ENCODE results near the gene FSTL3. TPM values are rescaled to one million over a fixed set of nuclear protein-coding genes. Genes with fewer than 3 reads are reported as not detected.

FSTL3 gene
- total RNA-seq, 1 experiment from 2014 or later = 29.1 TPM

DNA sequence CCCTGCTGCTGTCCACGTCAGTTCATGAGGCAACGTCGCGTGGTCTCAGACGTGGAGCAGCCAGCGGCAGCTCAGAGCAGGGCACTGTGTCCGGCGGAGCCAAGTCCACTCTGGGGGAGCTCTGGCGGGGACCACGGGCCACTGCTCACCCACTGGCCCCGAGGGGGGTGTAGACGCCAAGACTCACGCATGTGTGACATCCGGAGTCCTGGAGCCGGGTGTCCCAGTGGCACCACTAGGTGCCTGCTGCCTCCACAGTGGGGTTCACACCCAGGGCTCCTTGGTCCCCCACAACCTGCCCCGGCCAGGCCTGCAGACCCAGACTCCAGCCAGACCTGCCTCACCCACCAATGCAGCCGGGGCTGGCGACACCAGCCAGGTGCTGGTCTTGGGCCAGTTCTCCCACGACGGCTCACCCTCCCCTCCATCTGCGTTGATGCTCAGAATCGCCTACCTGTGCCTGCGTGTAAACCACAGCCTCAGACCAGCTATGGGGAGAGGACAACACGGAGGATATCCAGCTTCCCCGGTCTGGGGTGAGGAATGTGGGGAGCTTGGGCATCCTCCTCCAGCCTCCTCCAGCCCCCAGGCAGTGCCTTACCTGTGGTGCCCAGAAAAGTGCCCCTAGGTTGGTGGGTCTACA lies 6.6 kb downstream of the FSTL3 start:
- ChIA-PET RAD21 (ENCODE audit: low non-redundant PET in 1 of 2, low total read pairs in 2 of 2, uncharacterized antibody in 2 of 2, unreplicated experiment in 2 of 2) (interaction anchor here in 1 of 2 experiments (0.7 kb wide), 1 partner anchor 54 kb away, joined by 3 read pairs; no protein-coding TSS in a partner anchor), POLR2A (no interaction called here), CTCF (no interaction called here)
- H3K4me2 ChIP-seq (ENCODE audit: low read length) = no peak overlapping the region
- BruUV-seq (replicated peaks) = no TSS peak
- no peak for TF ChIP-seq ZNF274 (IDR thresholded peaks at IDR 0.05; ENCODE audit: low read depth, low read length)
- TF ChIP-seq CEBPB (IDR thresholded peaks at IDR 0.05; ENCODE audit: low read depth) = no peak
- TF ChIP-seq YY1 (IDR thresholded peaks at IDR 0.05; ENCODE audit: extremely low read depth, insufficient replicate concordance, low read depth, low read length) = no peak
- no peak for TF ChIP-seq EZH2 (IDR thresholded peaks at IDR 0.05)
- no peak for TF ChIP-seq ZFX (IDR thresholded peaks at IDR 0.05)
- TF ChIP-seq SP1 (IDR thresholded peaks at IDR 0.05; ENCODE audit: low read depth) = no peak
- TF ChIP-seq FOSL1 (IDR thresholded peaks at IDR 0.05; ENCODE audit: low read depth) = no peak
- TF ChIP-seq EZH2phosphoT487 (IDR thresholded peaks at IDR 0.05; ENCODE audit: borderline replicate concordance) = no peak
- H4K20me1 ChIP-seq (ENCODE audit: insufficient read depth) = no peaks in the 10 kb centered on the region
- no peak for ATAC-seq
- no peak for DNase-seq (ENCODE audit: low read depth, low spot score)
- intact Hi-C loops (cut with micrococcal nuclease) = no loop called here
- no peak overlapping the region for H3K4me3 ChIP-seq (replicated peaks in 1 of 2; ENCODE audit: low read depth in 1 of 2, low read length in 2 of 2)
- peaks cover 16% of the 10 kb centered on the region; the same call in 1 of the 2 replicates for H3K79me2 ChIP-seq (ENCODE audit: insufficient read depth, low read length)
- no peaks in the 10 kb centered on the region for H3K9me2 ChIP-seq (ENCODE audit: insufficient read depth)
- H3K4me1 ChIP-seq (ENCODE audit: control insufficient read depth in 1 of 2, insufficient read depth in 2 of 2, low read length in 2 of 2) = peaks cover 12 to 27% of the 10 kb centered on the region in 2 experiments
- H3K36me3 ChIP-seq (ENCODE audit: control insufficient read depth in 1 of 2, insufficient read depth in 2 of 2, low read length in 2 of 2) = no peaks in the 10 kb centered on the region; a peak in 1 of 4 replicates
- H3K9ac ChIP-seq (ENCODE audit: low read length) = no peak overlapping the region
- H3K27me3 ChIP-seq (ENCODE audit: insufficient read depth, low read length) = no peaks in the 10 kb centered on the region
- no peak overlapping the region for H2AFZ ChIP-seq (ENCODE audit: low read depth, low read length, poor library complexity, severe bottlenecking)
- H3K27ac ChIP-seq (ENCODE audit: low read depth, low read length) = no peak overlapping the region
- no peaks in the 10 kb centered on the region for H3K9me3 ChIP-seq (ENCODE audit: control insufficient read depth in 1 of 2, insufficient read depth in 1 of 2, low read depth in 1 of 2, low read length in 2 of 2)

DNA sequence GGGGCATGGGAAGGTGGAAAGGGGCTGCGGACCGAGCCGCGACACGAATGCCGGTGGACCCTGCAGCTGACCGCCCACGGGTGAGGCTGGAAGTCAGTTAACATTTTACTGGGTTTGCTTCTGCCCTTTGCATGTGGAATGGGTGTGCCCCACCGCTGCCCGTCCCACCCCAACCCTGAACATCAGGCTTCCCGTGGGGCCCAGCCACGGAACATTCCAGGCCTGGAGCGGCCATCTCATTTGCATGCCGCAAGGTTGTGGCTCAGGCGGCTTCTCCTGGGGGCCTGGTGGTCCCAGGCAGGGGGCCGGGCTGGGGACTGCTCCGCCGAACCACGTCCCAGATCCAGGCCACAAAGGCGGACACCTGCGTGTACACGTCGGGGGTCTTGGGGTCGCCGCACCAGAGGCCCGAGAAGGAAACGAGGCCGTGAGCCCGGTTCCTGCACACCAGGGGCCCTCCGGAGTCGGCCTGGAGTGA lies 9.3 kb downstream of the FSTL3 start:
- H3K4me2 ChIP-seq (ENCODE audit: low read length) = no peak overlapping the region
- ATAC-seq = no peak
- H2AFZ ChIP-seq (ENCODE audit: low read depth, low read length, poor library complexity, severe bottlenecking) = no peak overlapping the region
- no peaks in the 10 kb centered on the region for H3K27me3 ChIP-seq (ENCODE audit: insufficient read depth, low read length)
- no peak overlapping the region for H3K27ac ChIP-seq (ENCODE audit: low read depth, low read length)
- no peak overlapping the region for H3K4me3 ChIP-seq (replicated peaks in 1 of 2; ENCODE audit: low read depth in 1 of 2, low read length in 2 of 2)
- intact Hi-C loops (cut with micrococcal nuclease) = no loop called here
- no peaks in the 10 kb centered on the region for H3K36me3 ChIP-seq (ENCODE audit: control insufficient read depth in 1 of 2, insufficient read depth in 2 of 2, low read length in 2 of 2)
- ChIA-PET POLR2A (no interaction called here), RAD21 (ENCODE audit: low non-redundant PET in 1 of 2, low total read pairs in 2 of 2, uncharacterized antibody in 2 of 2, unreplicated experiment in 2 of 2) (no interaction called here), CTCF (no interaction called here)
- H3K9me3 ChIP-seq (ENCODE audit: control insufficient read depth in 1 of 2, insufficient read depth in 1 of 2, low read depth in 1 of 2, low read length in 2 of 2) = no peaks in the 10 kb centered on the region
- no peak for DNase-seq (ENCODE audit: low read depth, low spot score)
- peaks cover 4 to 9% of the 10 kb centered on the region in 2 experiments; a peak in 2 of 4 replicates for H3K4me1 ChIP-seq (ENCODE audit: control insufficient read depth in 1 of 2, insufficient read depth in 2 of 2, low read length in 2 of 2)
- no peaks in the 10 kb centered on the region for H3K9me2 ChIP-seq (ENCODE audit: insufficient read depth)
- no TSS peak for BruUV-seq (replicated peaks)
- H3K79me2 ChIP-seq (ENCODE audit: insufficient read depth, low read length) = no peaks in the 10 kb centered on the region
- no peaks in the 10 kb centered on the region for H4K20me1 ChIP-seq (ENCODE audit: insufficient read depth)
- no peak overlapping the region for H3K9ac ChIP-seq (ENCODE audit: low read length)
- TF ChIP-seq, protein P1, sequence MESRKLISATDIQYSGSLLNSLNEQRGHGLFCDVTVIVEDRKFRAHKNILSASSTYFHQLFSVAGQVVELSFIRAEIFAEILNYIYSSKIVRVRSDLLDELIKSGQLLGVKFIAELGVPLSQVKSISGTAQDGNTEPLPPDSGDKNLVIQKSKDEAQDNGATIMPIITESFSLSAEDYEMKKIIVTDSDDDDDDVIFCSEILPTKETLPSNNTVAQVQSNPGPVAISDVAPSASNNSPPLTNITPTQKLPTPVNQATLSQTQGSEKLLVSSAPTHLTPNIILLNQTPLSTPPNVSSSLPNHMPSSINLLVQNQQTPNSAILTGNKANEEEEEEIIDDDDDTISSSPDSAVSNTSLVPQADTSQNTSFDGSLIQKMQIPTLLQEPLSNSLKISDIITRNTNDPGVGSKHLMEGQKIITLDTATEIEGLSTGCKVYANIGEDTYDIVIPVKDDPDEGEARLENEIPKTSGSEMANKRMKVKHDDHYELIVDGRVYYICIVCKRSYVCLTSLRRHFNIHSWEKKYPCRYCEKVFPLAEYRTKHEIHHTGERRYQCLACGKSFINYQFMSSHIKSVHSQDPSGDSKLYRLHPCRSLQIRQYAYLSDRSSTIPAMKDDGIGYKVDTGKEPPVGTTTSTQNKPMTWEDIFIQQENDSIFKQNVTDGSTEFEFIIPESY (IDR thresholded peaks at IDR 0.05; ENCODE audit: extremely low read depth, insufficient replicate concordance, low read length) = no peak
- TF ChIP-seq ZFX (IDR thresholded peaks at IDR 0.05) = no peak
- TF ChIP-seq CBX3 (IDR thresholded peaks at IDR 0.05; ENCODE audit: low read depth) = no peak
- TF ChIP-seq POLR2A (IDR thresholded peaks at IDR 0.05; ENCODE audit: borderline replicate concordance, extremely low read depth, insufficient read depth, insufficient read length) = no peak
- TF ChIP-seq ELF1 (IDR thresholded peaks at IDR 0.05; ENCODE audit: borderline replicate concordance, low read depth) = no peak
- TF ChIP-seq EGR1 (IDR thresholded peaks at IDR 0.05; ENCODE audit: low read depth) = no peak
- TF ChIP-seq, protein P2, sequence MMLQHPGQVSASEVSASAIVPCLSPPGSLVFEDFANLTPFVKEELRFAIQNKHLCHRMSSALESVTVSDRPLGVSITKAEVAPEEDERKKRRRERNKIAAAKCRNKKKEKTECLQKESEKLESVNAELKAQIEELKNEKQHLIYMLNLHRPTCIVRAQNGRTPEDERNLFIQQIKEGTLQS (IDR thresholded peaks at IDR 0.05) = no peak
- TF ChIP-seq MAX (IDR thresholded peaks at IDR 0.05) = no peak
- TF ChIP-seq POLR2AphosphoS5 (IDR thresholded peaks at IDR 0.05; ENCODE audit: low read depth, low read length) = no peak
